K562 treated with DMSO at 1 percent for 12 hours (cell line): Measurements from ENCODE around the gene HYKK. TPM values are rescaled to one million over a fixed set of nuclear protein-coding genes. Genes with fewer than 3 reads are reported as not detected.

ENCODE experiments used
- total RNA-seq: library from RNA; unstranded; fragments of 300-600 nt; gene quantifications from 2 replicates; pipeline ENCODE4 v1.2.3, GENCODE V29; 2022; ENCODE audit not compliant: insufficient read depth

HYKK gene, protein sequence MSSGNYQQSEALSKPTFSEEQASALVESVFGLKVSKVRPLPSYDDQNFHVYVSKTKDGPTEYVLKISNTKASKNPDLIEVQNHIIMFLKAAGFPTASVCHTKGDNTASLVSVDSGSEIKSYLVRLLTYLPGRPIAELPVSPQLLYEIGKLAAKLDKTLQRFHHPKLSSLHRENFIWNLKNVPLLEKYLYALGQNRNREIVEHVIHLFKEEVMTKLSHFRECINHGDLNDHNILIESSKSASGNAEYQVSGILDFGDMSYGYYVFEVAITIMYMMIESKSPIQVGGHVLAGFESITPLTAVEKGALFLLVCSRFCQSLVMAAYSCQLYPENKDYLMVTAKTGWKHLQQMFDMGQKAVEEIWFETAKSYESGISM
- total RNA-seq, result 4.2 and 5.8 TPM in 2 replicates

DNA sequence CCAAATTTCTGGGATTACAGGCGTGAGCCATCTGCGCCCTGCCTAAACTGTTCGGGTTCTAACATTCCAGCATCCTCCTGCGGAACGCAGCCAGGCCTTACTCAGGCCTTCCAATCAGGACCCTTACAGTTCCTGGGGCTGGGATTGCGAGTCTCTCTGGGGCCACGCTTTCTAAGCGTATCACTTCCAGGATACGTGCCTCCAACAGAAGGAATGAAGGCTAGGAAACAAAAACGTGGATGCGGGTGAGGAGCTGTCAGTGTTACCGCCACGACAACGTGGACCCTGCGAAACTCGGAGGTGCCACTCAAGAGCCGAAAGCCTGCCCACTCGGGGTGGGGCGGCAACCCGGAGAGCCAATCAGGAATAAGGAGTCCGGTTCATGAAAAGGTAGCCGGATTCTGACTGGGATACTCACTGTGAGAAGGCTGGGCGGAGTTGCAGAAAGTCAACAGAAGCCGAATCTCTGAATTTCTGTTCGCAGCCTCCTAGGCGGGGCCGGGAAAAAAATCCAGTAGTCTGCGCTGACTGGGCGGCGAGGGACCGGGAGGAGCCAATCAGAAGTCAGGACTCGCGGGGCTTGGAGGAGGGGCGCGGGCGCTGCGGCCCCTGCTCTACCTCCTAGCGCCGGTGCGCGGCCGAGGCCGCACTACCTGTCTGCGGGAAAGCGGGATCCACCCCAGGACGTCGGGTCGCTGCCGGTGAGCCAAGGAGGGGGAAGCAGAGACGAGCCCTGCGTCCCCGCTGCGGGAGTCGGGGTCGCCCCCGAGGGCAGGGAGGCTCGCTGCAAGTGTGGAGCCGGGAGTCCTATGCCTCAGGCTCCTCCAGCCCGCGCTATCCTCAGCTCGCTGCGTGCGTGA, at the start of gene HYKK:
Gene HYKK (plus strand): TSS at position 607 of the 860 bp plus-strand sequence. CDS start 5,512 bp downstream, outside the sequence.

DNA sequence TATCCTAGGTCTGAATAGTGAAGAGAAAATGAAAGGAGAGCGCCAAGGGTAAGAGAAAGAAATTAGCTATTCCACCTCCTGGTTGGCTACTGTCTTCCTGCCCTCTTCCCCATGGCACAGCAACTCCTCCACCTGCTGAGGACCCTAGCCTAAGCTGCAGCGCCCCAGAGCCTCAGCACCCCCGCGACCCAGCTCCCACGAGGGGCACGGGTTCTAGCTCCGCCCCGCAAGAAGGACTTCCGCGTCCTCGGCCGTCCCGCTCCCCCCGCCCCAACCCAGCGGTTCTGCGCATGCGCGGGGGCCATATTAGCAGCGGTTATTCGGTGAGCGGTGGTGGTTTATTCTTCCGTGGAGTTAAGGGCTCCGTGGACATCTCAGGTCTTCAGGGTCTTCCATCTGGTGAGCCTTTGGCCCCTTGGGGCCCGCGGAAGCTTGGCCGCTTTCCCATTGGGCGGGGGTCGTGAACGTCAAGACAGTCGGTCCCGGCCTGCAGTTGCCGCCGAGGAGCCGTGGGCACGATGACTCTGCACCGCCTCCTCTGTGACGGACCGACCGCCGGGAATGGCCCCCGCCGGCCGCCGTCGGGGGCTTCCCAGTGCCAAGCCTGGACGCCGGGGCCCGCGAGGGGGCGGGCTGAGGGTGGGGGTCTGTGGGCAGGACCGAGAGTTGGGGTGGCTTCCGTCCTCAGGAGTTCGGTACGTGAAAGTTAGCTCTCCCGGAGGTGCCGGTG, 32.9 kb downstream of the HYKK start, which contains the start of gene PSMA4:
Gene PSMA4 (plus strand): TSS at position 304 of the 730 bp plus-strand sequence. CDS start 1,484 bp downstream, outside the sequence.

DNA sequence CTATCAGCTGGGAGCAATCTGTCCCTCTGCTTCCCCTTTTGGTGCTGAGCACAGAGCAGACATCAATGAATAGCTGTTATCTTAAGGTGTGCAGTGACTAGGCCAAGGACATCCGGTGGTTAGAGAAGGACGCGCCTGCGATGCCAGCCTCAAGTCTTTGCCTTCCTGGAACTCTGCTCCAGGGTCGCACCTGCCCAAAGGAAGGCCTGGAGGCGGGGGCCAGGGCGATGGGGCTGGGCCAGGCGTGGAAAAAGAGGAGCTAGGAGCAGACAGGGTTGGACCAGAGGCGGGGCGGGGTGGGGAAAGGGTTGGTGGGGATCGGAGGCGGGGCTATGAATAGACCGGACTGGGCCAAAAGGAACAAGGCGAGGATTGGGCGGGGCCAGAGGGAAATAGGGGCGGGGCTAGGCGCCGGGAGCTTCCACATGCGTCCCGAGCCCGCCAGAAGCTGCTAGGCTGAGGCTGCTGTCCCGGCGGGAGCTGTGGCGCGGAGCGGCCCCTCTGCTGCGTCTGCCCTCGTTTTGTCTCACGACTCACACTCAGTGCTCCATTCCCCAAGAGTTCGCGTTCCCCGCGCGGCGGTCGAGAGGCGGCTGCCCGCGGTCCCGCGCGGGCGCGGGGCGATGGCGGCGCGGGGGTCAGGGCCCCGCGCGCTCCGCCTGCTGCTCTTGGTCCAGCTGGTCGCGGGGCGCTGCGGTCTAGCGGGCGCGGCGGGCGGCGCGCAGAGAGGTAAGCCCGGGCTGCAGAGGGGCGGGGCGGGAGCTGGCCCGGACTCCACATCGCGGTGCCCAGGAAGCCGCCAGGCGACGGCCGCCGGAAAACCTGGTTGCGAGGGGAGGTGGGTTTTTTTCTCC, 57.9 kb downstream of the HYKK start, which contains the start of gene CHRNA5:
Gene CHRNA5 (plus strand): TSS at position 424 of the 854 bp plus-strand sequence. CDS start 200 bp downstream, at position 624.

Other genes with a start within 250 kb of the HYKK start
- 0.78 and 0.96 TPM in 2 replicates for gene DNAJA4, start 243.0 kb upstream of the HYKK start, total RNA-seq
- 51.5 and 57.5 TPM in 2 replicates for gene SKIC8, start 208.0 kb upstream of the HYKK start, total RNA-seq
- gene CRABP1, start 167.2 kb upstream of the HYKK start, total RNA-seq, result not detected in 2 replicates
- gene IREB2, start 69.4 kb upstream of the HYKK start, total RNA-seq, result 5.8 and 25.1 TPM in 2 replicates
- gene PSMA4, start 32.9 kb downstream of the HYKK start, total RNA-seq, result 407 and 499 TPM in 2 replicates
- 2.1 and 3.1 TPM in 2 replicates for gene CHRNA5, start 57.9 kb downstream of the HYKK start, total RNA-seq
- not detected in 2 replicates for gene CHRNA3, start 113.4 kb downstream of the HYKK start, total RNA-seq
- not detected in 2 replicates for gene CHRNB4, start 133.6 kb downstream of the HYKK start, total RNA-seq